ENCODE results near the gene MRPS18A.

The MRPS18A gene

DNA sequence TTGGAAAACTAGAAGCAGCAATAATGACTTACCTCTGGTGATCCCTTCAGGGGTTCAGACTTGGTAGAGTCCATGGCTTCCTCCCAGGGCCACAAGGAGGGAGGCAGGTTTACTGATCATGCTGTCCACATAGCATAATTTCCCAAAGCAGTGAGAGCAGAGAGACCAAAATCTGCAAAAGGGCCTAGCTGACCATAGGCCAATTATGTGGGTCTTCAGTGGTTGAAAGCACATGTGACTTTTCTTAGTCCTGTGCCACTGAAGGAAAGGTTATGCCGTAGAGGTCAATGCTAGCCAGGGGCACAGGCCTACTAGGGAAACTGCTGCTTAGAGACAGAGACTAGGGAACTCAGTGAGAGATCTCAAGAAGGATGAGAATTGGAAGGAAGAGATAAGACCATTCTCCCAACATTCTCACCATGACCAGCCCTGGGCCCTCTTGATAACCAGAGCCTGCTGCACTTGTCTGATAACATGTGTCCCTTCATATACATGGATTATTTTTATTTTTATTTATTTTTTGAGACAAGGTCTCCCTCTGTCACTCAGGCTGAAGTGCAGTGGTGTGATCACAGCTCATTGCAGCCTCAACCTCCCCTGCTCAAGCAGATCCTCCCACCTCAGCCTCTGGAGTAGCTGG lies 56.5 kb downstream of the MRPS18A start:
- no peak for DNase-seq

DNA sequence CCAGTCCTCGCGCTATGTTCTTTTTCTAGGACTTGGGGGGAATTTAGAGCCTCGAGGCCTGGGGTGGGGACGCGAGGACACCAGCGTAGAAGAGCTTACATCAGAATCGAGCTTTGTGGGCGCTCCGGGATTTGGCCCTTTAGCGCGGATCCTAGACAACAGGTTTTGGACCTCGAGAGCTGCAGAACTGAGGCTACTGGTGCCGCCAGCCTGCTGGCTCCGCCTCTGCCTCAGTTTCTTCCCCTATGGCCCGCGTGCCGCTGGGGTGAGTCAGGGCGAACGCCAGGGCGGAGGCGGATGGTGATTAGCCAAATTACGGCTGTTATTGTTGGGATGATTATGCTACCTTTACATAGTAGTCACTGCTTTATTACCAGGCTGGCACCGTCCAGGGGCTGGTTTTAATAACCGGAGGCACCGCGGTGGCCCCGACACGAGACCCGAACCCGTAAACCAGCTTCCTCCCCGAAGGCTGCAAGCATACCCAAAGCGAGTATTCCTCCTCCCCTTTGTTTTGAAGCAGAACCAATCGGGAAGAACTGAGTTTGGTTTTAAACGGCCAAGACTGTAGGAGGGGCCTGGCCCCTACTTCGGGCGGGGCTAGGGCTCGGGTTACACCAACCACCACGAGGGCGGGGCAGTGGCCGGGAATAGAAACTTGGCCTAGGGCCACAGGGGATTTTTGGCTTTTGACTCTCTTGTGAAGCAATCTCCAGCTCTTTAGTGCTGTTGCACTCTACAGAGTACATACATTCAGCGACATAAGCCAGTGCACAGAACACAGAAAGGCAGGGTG lies 57.9 kb downstream of the MRPS18A start:
- DNase-seq = peak; percentile 91

DNA sequence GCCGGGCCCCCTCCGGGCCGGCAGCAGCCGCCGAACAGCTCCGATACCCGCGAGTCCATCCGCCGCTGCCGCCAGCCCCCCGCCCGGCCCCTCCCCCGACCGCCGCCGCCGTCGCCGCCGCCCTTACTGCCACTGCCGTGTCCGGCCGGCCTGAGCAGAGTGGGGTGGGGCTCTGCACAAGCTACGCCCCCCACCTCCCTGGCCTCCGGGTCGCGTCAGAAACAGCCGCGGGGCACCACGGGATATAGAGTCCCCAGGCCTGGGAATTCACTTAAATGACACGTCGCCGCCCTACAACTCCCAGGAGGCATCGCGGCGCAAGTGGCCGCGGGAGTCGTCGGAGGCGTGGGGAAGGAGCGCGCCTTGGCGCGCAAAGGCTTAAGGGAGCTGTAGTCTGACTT lies 58.5 kb downstream of the MRPS18A start, which contains the start of gene GTPBP2:
Gene GTPBP2 (minus strand): TSS at position 161 of the 401 bp plus-strand sequence. CDS start 102 bp downstream, at position 59.
- DNase-seq = peak; percentile 96

DNA sequence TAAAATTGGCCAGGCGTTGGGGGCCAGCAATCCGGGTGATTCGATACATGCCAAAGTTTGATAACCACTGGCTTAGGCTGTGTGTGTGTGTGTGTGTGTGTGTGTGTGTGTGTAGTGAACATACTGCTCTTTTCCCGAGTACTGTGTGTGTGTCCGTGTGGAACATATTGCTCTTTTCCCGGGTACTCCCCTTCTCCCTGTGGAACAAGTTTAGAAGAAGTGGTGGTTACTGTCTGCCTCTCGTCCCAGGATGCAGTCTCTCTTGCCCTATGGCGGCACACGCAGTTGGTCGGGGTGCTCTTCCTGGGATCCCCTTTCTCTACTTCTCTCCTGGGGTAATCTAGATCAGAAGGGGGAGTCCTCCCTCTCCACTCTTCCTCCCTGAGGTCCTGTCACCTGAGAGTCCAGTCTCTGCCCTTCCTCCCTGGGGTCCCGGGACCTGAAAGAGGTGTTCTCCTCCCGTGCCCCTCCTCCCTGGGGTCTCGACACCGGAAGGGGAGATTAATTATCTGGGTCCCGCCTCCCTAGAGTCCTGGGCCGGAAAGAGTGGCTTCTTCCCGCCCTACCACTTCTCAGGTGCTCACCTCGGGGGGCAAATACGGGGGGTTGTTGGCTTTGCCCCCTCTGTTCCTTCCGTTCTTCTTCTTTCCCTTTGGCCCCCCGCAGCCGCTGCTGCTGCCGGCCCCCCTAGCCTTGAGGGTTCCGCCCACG lies 59.0 kb downstream of the MRPS18A start:
- peak; percentile 78 for DNase-seq

DNA sequence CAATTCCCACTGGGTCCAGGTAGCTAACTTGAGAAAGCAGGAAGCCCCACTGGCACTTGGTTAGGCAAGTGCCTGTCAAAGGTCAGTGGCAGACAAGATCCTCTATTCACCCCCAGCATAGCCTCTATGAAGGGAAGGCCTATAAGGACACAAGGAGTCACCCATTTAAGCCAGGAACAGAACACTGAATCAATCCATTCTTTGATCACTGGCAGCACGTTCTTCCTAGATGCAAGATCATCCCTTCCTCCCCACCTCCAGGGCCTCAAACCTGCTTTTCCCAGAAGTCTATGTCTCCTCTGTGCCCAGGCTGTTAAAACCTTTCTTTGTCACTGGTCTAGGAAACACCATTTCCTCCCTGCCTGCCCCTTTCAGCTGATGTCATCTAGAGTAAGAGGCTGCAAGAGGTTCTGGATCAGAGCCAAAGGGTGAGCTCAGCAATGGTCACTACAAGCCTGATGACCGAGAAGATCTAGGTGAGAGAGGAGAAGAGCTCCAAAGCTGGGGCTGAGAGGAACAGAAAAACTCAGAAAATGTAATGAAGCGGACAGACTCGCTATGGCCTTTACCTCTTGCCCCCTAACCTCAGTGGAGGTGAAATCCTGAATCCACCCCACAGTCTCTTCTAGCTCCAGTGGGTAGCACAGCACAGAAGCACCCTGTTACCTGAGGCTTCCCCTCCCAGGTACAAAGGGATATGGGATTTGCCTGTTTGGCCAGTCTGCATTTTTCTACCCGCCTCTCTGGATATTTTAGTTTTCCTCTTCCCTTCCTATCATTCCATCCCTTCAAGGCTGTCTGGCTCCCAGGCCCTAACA lies 60.4 kb downstream of the MRPS18A start:
- DNase-seq = no peak

DNA sequence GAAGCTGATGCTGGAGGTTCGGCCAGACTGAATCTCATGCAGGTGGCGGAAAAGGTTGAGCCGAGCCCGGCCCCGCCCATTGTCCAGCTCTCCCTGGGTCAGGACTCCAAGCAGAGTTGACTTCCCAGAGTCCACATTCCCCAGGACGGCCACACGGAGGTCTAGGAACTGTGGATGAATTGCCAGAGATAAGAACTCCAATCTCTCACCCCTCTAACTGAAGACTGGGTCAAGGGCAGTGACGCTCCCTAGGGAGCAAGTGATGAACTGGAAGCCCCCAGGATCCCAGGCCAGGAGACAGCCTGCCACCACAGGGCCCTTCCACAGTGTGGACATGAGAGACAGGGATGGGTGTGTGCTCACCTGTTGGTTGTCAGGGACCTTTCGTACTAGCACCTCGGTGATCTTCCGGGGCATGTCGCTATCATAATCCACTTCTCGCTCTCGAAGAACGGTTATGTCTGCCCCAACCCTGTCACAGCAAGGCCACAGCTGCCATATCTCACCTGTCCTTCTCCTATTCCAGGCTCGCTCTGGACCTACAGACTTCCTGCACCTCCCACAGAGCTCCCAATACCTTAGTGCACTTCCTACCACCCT lies 62.1 kb downstream of the MRPS18A start:
- no peak for DNase-seq

DNA sequence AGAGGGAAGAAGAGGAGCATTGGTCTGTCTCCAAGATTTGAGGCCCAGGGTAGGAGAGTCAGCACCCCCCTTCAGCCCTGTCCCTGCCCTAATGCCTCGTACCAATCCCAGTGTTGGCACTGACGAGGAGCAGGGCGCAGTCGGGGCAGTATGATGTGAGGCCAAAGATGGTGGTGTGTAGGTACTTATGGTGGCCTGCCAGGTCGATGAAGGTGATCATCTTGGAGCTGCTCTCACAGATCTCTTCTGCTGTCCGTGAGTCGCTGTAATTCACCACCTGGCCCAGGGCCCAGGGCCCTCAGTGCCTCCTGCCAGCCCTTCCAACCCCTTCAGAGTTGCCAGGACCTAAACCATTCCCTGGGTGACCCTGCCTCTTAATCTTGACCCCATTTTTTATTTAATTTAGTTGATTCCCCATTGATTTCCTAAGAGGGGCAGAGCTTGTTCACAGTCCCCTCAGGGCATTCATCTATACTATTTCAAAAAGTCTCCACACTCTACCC lies 62.8 kb downstream of the MRPS18A start:
- DNase-seq = no peak

DNA sequence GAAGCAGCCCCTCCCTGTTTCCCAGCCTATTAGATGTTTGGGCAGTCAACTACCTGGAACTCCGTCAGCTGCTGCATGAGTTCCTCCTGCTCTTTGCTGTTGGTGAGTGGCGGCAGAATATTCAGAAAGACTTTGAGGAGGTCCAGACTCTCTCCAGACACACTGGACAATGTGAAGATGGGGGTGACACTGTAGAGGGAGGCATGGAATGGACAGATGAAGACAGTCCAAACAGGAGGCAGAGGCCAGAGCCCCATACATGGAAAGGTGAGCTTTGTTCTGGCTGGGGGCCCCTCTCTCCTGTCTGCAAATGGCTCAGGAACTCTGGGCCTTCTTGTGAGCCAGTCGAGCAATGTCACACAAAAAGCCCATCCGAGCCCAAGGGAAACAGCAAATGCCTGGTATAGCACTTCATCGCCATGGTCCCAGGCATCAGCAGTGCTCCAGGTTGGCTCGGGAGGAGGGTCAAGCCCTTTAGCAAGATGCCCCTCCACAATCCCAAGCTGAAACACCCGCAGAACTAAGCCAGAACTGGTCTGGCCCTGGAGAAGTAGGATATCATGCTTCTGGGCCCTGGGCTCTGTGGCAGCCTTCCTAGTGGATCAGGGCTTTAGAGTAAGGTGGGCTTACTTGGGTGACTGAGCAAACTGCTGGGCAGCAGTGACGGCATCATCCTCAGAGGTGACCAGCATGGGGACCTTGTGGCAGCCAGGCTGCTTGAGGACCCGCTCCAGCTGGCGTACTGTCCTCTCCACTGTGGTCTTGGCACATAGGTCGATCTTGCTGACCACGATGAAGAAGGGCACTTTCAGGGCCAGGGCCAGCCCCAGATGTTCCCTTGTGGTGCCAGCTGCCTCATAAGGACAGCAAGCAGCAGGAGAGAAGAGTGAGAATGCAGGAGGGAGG lies 63.5 kb downstream of the MRPS18A start:
- no peak for DNase-seq

DNA sequence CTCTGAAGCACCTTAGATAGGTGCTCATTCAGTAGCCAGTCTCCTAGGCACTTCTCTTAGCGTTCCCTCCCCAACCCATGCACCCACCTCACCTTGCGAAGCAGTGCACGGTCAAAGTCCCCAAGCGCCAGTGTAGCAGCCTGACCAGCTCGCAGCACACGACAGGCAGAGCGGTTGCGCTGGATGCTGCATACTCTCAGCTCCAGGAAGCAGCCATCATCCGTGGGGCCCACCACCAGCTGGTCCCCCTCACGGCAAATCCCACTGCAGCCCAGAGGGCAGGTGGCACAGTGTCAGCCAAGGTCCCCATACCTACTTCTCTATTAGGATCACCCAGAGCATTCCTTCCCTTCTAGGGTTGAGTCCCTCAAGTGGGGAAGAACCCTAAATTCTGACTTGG lies 65.0 kb downstream of the MRPS18A start:
- DNase-seq = no peak

DNA sequence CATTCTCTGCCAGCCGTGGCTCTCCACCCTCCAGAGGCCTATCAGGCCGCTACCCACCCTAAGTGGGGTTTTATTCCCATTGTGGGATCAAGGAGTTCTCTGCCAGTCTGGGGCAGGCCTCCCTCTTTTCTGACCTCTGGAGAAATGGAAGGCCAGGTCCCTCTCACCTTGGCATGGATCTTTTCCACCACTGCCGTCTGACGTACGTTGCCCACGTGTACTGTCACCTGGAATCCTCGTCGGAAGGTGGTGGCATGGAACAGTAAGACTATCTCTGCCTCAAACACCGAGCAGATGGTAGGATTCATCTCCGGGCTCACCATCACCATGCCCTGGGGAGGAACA lies 65.8 kb downstream of the MRPS18A start:
- no peak for DNase-seq

Measured in activated CD8-positive, alpha-beta memory T cell treated with anti-CD3 and anti-CD28 coated beads, Interleukin-2, amount 50 U/mL, for 48 hours (primary cell).